HG02840 (cell line): ENCODE measurements around the gene NYAP1.
"Not testable (repeated sequence)": the region's sequence is repeated elsewhere in the genome, so short reads cannot be mapped to it uniquely, and the experiment has no call there.

Experiments used
- ATAC-seq: cut with Tn5 transposase; IDR thresholded peaks from one replicate; pipeline ENCODE4 v1.9.1; 2021; ENCODE audit warnings: mild to moderate bottlenecking, moderate library complexity, moderate number of reproducible peaks; ENCODE audit not compliant: unreplicated experiment, low FRiP score

NYAP1 gene

GRCh38 chr7:100539436-100540006 lies 55.8 kb downstream of the NYAP1 start:
- ATAC-seq, result no peak

- no peak for ATAC-seq
Observed at GRCh38 chr7:100540073-100540723, 56.5 kb downstream of the NYAP1 start.

- ATAC-seq, result not testable (repeated sequence)
Observed at GRCh38 chr7:100541309-100541708, 57.6 kb downstream of the NYAP1 start.

GRCh38 chr7:100543586-100543985 lies 59.9 kb downstream of the NYAP1 start:
- no peak for ATAC-seq

- ATAC-seq, result no peak
Observed at GRCh38 chr7:100544386-100544785, 60.7 kb downstream of the NYAP1 start.
